HEK293 (cell line): ENCODE results near the gene TMEM259.

Source experiments
- FEZF1 ChIP-seq: fragments of 450-650 bp; formaldehyde crosslinking; IDR thresholded peaks from 2 replicates; pipeline ENCODE4 v1.5.1; 2016; ENCODE audit warnings: missing biosample characterization, missing genetic modification characterization
- KLF8 ChIP-seq: fragments of 450-650 bp; formaldehyde crosslinking; IDR thresholded peaks from 2 replicates; pipeline ENCODE4 v1.5.1; 2016; ENCODE audit warnings: missing biosample characterization, missing genetic modification characterization
- TCF7L2 ChIP-seq: IDR thresholded peaks from 2 replicates; pipeline ENCODE4 v1.6.1; 2011; ENCODE audit warnings: low read depth, mild to moderate bottlenecking, inconsistent platforms, low read length, moderate library complexity, borderline replicate concordance
- TRIM28 ChIP-seq: IDR thresholded peaks from 2 replicates; pipeline ENCODE4 v1.6.1; 2011; ENCODE audit warnings: low read length, control low read depth, borderline replicate concordance
- ZBTB7A ChIP-seq: fragments of 450-650 bp; formaldehyde crosslinking; IDR thresholded peaks from 2 replicates; pipeline ENCODE4 v1.5.1; 2016; ENCODE audit warnings: low read depth, missing biosample characterization, missing genetic modification characterization
- ZIC2 ChIP-seq: fragments of 450-650 bp; formaldehyde crosslinking; IDR thresholded peaks from 2 replicates; pipeline ENCODE4 v1.5.1; 2016; ENCODE audit warnings: missing biosample characterization, missing genetic modification characterization
- ZNF140 ChIP-seq: fragments of 450-650 bp; formaldehyde crosslinking; IDR thresholded peaks from 2 replicates; pipeline ENCODE4 v1.5.1; 2016; ENCODE audit warnings: missing biosample characterization, missing genetic modification characterization
- ZNF146 ChIP-seq: fragments of 450-650 bp; formaldehyde crosslinking; IDR thresholded peaks from 2 replicates; pipeline ENCODE4 v1.5.1; 2016; ENCODE audit warnings: missing biosample characterization, missing genetic modification characterization
- ZNF155 ChIP-seq: fragments of 450-650 bp; formaldehyde crosslinking; IDR thresholded peaks from 2 replicates; pipeline ENCODE4 v1.5.1; 2016; ENCODE audit warnings: missing biosample characterization, missing genetic modification characterization
- ZNF202 ChIP-seq: fragments of 450-650 bp; formaldehyde crosslinking; IDR thresholded peaks from 2 replicates; pipeline ENCODE4 v1.5.1; 2016; ENCODE audit warnings: missing biosample characterization, missing genetic modification characterization, borderline replicate concordance
- ZNF266 ChIP-seq: fragments of 450-650 bp; formaldehyde crosslinking; IDR thresholded peaks from 2 replicates; pipeline ENCODE4 v1.5.1; 2016; ENCODE audit warnings: missing biosample characterization, missing genetic modification characterization, low read depth
- ZNF292 ChIP-seq: fragments of 450-650 bp; formaldehyde crosslinking; IDR thresholded peaks from 2 replicates; pipeline ENCODE4 v1.5.1; 2016; ENCODE audit warnings: low read depth, missing biosample characterization, missing genetic modification characterization, borderline replicate concordance
- ZNF311 ChIP-seq: fragments of 450-650 bp; formaldehyde crosslinking; IDR thresholded peaks from 2 replicates; pipeline ENCODE4 v1.5.1; 2017; ENCODE audit warnings: missing biosample characterization, missing genetic modification characterization, borderline replicate concordance
- ZNF335 ChIP-seq: fragments of 450-650 bp; formaldehyde crosslinking; conservative IDR thresholded peaks from 2 replicates; pipeline ENCODE4 v1.5.1; 2016; ENCODE audit warnings: missing biosample characterization, missing genetic modification characterization
- ZNF501 ChIP-seq: fragments of 450-650 bp; formaldehyde crosslinking; IDR thresholded peaks from 2 replicates; pipeline ENCODE4 v1.5.1; 2016; ENCODE audit warnings: missing biosample characterization, missing genetic modification characterization
- ZNF610 ChIP-seq: fragments of 450-650 bp; formaldehyde crosslinking; IDR thresholded peaks from 2 replicates; pipeline ENCODE4 v1.5.1; 2016; ENCODE audit warnings: missing biosample characterization, missing genetic modification characterization, borderline replicate concordance
- ZNF629 ChIP-seq: fragments of 450-650 bp; formaldehyde crosslinking; IDR thresholded peaks from 2 replicates; pipeline ENCODE4 v1.5.1; 2017; ENCODE audit warnings: missing biosample characterization, missing genetic modification characterization
- ZNF677 ChIP-seq: fragments of 450-650 bp; IDR thresholded peaks from 2 replicates; pipeline ENCODE4 v1.5.0; 2018; ENCODE audit warnings: missing biosample characterization, mild to moderate bottlenecking, missing genetic modification characterization, moderate library complexity
- ZNF843 ChIP-seq: fragments of 450-650 bp; formaldehyde crosslinking; IDR thresholded peaks from 2 replicates; pipeline ENCODE4 v1.5.1; 2016; ENCODE audit warnings: missing biosample characterization, missing genetic modification characterization
- TF ChIP-seq, protein P1 (sequence below): fragments of 450-650 bp; formaldehyde crosslinking; IDR thresholded peaks from 2 replicates; pipeline ENCODE4 v1.5.0; 2017; ENCODE audit warnings: missing biosample characterization, missing genetic modification characterization, borderline replicate concordance
- TF ChIP-seq, protein P2 (sequence below): fragments of 450-650 bp; formaldehyde crosslinking; IDR thresholded peaks from 2 replicates; pipeline ENCODE4 v1.5.1; 2016; ENCODE audit warnings: missing biosample characterization, missing genetic modification characterization
- TF ChIP-seq, protein P3 (sequence below): fragments of 450-650 bp; formaldehyde crosslinking; IDR thresholded peaks from 2 replicates; pipeline ENCODE4 v1.5.1; 2016; ENCODE audit warnings: missing biosample characterization, missing genetic modification characterization
- TF ChIP-seq, protein P4 (sequence below): fragments of 450-650 bp; formaldehyde crosslinking; IDR thresholded peaks from 2 replicates; pipeline ENCODE4 v1.5.1; 2016; ENCODE audit warnings: missing biosample characterization, missing genetic modification characterization, borderline replicate concordance
- TF ChIP-seq, protein P5 (sequence below): fragments of 450-650 bp; formaldehyde crosslinking; IDR thresholded peaks from 2 replicates; pipeline ENCODE4 v1.5.1; 2016; ENCODE audit warnings: missing biosample characterization, missing genetic modification characterization
- TF ChIP-seq, protein P6 (sequence below): fragments of 450-650 bp; formaldehyde crosslinking; IDR thresholded peaks from 2 replicates; pipeline ENCODE4 v1.5.1; 2016; ENCODE audit warnings: missing biosample characterization, missing genetic modification characterization
- TF ChIP-seq, protein P7 (sequence below): fragments of 450-650 bp; formaldehyde crosslinking; IDR thresholded peaks from 2 replicates; pipeline ENCODE4 v1.5.1; 2017; ENCODE audit warnings: missing biosample characterization, missing genetic modification characterization

Gene TMEM259

DNA sequence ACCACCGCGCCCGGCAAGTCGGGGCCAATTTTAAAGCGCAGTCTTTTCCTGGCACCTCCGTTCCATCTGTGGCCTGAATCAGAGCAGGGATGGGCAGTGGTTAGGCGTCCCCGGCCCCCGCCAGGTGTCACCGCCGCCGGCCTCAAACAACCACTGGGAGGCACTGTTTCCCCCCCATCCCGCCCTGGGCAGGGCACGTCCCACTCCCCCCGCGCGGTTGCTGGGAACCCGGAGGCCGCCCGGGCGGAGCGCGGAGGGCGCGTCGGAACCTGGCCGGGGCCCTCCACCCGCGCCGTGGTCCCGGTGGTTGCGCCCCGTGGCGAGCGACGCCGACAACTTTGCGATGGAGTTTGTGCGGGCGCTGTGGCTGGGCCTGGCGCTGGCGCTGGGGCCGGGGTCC, 20.8 kb downstream of the TMEM259 start, which contains the start of gene GRIN3B (continued):
- TF ChIP-seq, protein P1, sequence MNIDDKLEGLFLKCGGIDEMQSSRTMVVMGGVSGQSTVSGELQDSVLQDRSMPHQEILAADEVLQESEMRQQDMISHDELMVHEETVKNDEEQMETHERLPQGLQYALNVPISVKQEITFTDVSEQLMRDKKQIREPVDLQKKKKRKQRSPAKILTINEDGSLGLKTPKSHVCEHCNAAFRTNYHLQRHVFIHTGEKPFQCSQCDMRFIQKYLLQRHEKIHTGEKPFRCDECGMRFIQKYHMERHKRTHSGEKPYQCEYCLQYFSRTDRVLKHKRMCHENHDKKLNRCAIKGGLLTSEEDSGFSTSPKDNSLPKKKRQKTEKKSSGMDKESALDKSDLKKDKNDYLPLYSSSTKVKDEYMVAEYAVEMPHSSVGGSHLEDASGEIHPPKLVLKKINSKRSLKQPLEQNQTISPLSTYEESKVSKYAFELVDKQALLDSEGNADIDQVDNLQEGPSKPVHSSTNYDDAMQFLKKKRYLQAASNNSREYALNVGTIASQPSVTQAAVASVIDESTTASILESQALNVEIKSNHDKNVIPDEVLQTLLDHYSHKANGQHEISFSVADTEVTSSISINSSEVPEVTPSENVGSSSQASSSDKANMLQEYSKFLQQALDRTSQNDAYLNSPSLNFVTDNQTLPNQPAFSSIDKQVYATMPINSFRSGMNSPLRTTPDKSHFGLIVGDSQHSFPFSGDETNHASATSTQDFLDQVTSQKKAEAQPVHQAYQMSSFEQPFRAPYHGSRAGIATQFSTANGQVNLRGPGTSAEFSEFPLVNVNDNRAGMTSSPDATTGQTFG (tag by site-specific recombination): no peak
- TF ChIP-seq TCF7L2: no peak
- TF ChIP-seq FEZF1: no peak
- no peak for TF ChIP-seq ZNF146
- TF ChIP-seq, protein P2, sequence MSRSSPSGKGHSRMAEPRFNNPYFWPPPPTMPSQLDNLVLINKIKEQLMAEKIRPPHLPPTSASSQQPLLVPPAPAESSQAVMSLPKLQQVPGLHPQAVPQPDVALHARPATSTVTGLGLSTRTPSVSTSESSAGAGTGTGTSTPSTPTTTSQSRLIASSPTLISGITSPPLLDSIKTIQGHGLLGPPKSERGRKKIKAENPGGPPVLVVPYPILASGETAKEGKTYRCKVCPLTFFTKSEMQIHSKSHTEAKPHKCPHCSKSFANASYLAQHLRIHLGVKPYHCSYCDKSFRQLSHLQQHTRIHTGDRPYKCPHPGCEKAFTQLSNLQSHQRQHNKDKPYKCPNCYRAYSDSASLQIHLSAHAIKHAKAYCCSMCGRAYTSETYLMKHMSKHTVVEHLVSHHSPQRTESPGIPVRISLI (tag by site-specific recombination): no peak
- peak; percentile 44 for TF ChIP-seq ZNF629 (tag by site-specific recombination)
- TF ChIP-seq ZNF266 (tag by site-specific recombination): no peak
- peak; percentile 91 for TF ChIP-seq KLF8 (tag by site-specific recombination)
- no peak for TF ChIP-seq ZNF843
- TF ChIP-seq, protein P3, sequence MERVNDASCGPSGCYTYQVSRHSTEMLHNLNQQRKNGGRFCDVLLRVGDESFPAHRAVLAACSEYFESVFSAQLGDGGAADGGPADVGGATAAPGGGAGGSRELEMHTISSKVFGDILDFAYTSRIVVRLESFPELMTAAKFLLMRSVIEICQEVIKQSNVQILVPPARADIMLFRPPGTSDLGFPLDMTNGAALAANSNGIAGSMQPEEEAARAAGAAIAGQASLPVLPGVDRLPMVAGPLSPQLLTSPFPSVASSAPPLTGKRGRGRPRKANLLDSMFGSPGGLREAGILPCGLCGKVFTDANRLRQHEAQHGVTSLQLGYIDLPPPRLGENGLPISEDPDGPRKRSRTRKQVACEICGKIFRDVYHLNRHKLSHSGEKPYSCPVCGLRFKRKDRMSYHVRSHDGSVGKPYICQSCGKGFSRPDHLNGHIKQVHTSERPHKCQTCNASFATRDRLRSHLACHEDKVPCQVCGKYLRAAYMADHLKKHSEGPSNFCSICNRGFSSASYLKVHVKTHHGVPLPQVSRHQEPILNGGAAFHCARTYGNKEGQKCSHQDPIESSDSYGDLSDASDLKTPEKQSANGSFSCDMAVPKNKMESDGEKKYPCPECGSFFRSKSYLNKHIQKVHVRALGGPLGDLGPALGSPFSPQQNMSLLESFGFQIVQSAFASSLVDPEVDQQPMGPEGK: peak; percentile 97
- TF ChIP-seq, protein P4, sequence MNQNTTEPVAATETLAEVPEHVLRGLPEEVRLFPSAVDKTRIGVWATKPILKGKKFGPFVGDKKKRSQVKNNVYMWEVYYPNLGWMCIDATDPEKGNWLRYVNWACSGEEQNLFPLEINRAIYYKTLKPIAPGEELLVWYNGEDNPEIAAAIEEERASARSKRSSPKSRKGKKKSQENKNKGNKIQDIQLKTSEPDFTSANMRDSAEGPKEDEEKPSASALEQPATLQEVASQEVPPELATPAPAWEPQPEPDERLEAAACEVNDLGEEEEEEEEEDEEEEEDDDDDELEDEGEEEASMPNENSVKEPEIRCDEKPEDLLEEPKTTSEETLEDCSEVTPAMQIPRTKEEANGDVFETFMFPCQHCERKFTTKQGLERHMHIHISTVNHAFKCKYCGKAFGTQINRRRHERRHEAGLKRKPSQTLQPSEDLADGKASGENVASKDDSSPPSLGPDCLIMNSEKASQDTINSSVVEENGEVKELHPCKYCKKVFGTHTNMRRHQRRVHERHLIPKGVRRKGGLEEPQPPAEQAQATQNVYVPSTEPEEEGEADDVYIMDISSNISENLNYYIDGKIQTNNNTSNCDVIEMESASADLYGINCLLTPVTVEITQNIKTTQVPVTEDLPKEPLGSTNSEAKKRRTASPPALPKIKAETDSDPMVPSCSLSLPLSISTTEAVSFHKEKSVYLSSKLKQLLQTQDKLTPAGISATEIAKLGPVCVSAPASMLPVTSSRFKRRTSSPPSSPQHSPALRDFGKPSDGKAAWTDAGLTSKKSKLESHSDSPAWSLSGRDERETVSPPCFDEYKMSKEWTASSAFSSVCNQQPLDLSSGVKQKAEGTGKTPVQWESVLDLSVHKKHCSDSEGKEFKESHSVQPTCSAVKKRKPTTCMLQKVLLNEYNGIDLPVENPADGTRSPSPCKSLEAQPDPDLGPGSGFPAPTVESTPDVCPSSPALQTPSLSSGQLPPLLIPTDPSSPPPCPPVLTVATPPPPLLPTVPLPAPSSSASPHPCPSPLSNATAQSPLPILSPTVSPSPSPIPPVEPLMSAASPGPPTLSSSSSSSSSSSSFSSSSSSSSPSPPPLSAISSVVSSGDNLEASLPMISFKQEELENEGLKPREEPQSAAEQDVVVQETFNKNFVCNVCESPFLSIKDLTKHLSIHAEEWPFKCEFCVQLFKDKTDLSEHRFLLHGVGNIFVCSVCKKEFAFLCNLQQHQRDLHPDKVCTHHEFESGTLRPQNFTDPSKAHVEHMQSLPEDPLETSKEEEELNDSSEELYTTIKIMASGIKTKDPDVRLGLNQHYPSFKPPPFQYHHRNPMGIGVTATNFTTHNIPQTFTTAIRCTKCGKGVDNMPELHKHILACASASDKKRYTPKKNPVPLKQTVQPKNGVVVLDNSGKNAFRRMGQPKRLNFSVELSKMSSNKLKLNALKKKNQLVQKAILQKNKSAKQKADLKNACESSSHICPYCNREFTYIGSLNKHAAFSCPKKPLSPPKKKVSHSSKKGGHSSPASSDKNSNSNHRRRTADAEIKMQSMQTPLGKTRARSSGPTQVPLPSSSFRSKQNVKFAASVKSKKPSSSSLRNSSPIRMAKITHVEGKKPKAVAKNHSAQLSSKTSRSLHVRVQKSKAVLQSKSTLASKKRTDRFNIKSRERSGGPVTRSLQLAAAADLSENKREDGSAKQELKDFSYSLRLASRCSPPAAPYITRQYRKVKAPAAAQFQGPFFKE (tag by site-specific recombination): no peak
- TF ChIP-seq ZNF202: no peak
- TF ChIP-seq ZNF155: no peak
- no peak for TF ChIP-seq TRIM28
- TF ChIP-seq ZNF311: no peak
- no peak for TF ChIP-seq ZNF140 (tag by site-specific recombination)
- peak; percentile 61 for TF ChIP-seq ZIC2 (tag by site-specific recombination)
- TF ChIP-seq, protein P5, sequence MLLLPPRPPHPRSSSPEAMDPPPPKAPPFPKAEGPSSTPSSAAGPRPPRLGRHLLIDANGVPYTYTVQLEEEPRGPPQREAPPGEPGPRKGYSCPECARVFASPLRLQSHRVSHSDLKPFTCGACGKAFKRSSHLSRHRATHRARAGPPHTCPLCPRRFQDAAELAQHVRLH (tag by site-specific recombination): no peak
- TF ChIP-seq, protein P6, sequence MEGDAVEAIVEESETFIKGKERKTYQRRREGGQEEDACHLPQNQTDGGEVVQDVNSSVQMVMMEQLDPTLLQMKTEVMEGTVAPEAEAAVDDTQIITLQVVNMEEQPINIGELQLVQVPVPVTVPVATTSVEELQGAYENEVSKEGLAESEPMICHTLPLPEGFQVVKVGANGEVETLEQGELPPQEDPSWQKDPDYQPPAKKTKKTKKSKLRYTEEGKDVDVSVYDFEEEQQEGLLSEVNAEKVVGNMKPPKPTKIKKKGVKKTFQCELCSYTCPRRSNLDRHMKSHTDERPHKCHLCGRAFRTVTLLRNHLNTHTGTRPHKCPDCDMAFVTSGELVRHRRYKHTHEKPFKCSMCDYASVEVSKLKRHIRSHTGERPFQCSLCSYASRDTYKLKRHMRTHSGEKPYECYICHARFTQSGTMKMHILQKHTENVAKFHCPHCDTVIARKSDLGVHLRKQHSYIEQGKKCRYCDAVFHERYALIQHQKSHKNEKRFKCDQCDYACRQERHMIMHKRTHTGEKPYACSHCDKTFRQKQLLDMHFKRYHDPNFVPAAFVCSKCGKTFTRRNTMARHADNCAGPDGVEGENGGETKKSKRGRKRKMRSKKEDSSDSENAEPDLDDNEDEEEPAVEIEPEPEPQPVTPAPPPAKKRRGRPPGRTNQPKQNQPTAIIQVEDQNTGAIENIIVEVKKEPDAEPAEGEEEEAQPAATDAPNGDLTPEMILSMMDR (tag by site-specific recombination): peak; percentile 86
- TF ChIP-seq, protein P7, sequence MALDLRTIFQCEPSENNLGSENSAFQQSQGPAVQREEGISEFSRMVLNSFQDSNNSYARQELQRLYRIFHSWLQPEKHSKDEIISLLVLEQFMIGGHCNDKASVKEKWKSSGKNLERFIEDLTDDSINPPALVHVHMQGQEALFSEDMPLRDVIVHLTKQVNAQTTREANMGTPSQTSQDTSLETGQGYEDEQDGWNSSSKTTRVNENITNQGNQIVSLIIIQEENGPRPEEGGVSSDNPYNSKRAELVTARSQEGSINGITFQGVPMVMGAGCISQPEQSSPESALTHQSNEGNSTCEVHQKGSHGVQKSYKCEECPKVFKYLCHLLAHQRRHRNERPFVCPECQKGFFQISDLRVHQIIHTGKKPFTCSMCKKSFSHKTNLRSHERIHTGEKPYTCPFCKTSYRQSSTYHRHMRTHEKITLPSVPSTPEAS (tag by site-specific recombination): no peak
- TF ChIP-seq ZNF610 (tag by site-specific recombination): no peak
- peak; percentile 68 for TF ChIP-seq ZNF335 (tag by site-specific recombination)
- TF ChIP-seq ZNF292 (tag by site-specific recombination): no peak
- peak; percentile 93; the same call in 1 of the 2 replicates for TF ChIP-seq ZBTB7A (tag by site-specific recombination)
- no peak for TF ChIP-seq ZNF677
- no peak for TF ChIP-seq ZNF501 (tag by site-specific recombination)
